Diencephalon (tissue), 1 donor: ENCODE results near the gene METTL22. TPM values are rescaled to one million over a fixed set of nuclear protein-coding genes. Genes with fewer than 3 reads are reported as not detected.

ENCODE experiments used
- small RNA-seq: library from RNA; depleted of rRNA; stranded (forward); fragments of <200 nt; gene quantifications from one replicate; pipeline ENCODE3, GENCODE V24; 2014
- total RNA-seq: library from RNA; depleted of rRNA; stranded (reverse); fragments of >200 nt; gene quantifications from one replicate; pipeline ENCODE4 v1.2.3, GENCODE V29; 2014

Gene METTL22, protein sequence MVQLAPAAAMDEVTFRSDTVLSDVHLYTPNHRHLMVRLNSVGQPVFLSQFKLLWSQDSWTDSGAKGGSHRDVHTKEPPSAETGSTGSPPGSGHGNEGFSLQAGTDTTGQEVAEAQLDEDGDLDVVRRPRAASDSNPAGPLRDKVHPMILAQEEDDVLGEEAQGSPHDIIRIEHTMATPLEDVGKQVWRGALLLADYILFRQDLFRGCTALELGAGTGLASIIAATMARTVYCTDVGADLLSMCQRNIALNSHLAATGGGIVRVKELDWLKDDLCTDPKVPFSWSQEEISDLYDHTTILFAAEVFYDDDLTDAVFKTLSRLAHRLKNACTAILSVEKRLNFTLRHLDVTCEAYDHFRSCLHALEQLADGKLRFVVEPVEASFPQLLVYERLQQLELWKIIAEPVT
- 17.5 TPM for total RNA-seq

DNA sequence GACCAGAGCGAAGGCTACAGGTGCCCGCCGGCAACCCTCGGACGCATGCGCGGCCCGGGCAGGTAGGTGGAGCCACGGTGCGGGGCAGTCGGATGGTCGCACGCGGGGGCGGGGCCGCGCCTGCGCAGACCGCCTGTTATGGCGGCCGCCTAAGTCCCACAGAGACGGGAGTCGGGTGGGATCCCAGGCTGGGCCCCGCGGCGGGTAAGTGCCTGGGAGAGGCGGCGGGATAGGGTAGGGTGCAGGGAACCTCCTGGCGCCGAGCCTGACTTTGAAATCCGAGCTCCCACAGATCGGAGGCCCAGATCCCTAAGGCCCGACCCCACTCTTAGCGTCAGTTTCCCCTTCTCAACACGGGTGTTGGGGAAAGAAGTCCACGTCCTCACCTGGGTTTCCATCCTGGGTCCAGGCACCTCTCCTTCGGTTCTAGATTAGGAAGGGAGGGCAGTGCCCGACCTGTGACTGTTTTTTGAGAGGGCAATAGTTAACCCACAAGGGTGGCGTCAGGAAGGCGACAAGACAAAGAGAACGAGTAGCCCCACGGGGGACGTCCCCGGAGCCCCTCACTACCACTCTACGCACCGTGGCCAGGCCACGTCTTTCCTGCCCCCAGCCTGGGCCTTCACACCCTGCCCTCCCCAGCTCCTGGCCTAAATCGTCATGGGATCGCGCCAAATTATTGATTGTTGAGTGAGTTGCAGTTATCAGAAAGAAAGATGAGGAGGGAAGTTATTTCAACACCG lies at the start of gene METTL22:
TSS of gene METTL22 (plus strand) at position 127 of the 743 bp plus-strand sequence. CDS start 3,968 bp downstream, outside the sequence.

DNA sequence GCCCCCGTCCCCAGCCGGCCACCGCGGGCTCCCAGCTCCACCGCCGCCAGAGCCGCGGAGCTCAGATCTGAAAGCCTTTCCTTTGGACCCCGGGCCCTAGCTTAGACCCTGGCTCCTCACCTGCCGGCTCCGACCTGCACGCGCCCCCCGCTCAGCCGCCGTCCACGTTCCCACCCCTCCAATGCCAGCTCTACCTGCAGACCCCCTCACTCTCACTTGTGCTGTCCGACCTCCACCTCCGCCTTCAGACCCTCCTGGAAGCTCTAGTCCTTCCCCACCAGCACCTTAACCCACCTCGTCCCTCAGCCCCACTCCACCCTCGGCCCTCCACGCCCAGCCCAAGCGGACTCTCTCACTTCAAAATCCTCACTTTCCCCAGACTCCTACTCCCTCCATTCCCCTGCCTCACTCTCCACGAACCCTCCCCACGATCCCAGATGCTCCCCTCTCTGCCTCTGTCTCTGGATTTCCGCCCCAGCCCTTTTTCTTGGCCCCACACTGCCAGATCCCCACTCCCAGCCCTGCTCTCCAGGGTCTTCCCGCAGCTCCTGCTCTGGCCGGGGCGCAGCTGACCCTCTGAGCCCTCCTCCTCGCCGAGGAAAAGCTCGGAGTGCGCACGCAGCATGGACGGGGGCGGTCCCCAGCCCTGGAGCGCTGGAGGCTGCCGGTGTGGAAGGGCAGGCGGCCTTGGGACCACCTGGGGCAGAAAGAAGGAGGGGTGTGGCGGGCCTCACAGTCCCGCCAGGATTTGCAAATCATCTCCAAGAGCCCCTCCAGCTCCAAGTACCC lies 31.4 kb upstream of the METTL22 start, which contains the start of gene TMEM114:
TSS of gene TMEM114 (minus strand) at position 612 of the 789 bp plus-strand sequence. CDS start 673 bp downstream, outside the sequence.

DNA sequence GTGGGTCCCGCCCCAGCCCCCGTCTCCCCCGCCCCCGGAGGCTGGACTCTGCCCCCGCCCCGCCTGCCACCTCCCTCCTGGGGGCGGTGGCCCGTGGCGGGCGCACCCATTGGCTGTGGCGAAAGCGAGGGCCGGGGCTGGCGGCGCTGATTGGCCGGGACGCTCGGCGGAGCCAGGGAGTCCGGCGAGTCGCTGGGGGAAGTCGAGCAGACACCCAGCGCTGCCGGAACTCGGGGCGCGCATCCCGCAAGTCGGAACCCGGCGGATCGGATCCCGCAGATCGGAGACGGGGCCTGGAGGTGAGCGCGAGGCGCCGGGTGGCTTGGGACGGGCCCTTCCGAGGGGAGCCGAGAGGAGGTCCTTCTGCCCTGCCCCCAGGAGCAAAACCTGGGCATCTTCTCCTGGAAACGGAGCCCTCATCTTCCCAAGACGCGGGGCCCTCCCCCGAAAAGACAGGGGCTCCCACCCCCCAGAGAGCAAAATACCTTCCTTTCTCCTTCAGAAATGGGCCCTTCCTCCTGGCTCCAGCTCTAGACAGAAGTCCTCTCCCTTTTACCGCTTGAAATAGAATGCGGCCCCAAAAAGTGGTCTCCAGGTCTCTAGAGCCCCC lies 53.0 kb downstream of the METTL22 start, which contains the start of gene ABAT:
TSS of gene ABAT (plus strand) at position 205 of the 610 bp plus-strand sequence. CDS start 61,123 bp downstream, outside the sequence.

Small RNA genes within 50 kb of the gene (small RNA-seq; reads per million reads assigned to genes)
- gene RN7SL743P, result not detected

Other genes starting within 250 kb of the METTL22 start
- gene TMEM114, start 31.2 kb upstream of the METTL22 start, total RNA-seq, result not detected
- gene ABAT, start 52.9 kb downstream of the METTL22 start, total RNA-seq, result 211 TPM
- gene TMEM186, start 175.9 kb downstream of the METTL22 start, total RNA-seq, result 8.5 TPM
- 8.1 TPM for gene PMM2, start 176.1 kb downstream of the METTL22 start, total RNA-seq
- 95.0 TPM for gene CARHSP1, start 247.3 kb downstream of the METTL22 start, total RNA-seq